ENCODE data around the gene TEKT5. TPM values are rescaled to one million over a fixed set of nuclear protein-coding genes. Genes with fewer than 3 reads are reported as not detected.

The TEKT5 gene
- total RNA-seq, 2 donors from 2014 or later, result 0.31 TPM; not detected in 1

- no peaks in the 10 kb centered on the region for H3K9me3 ChIP-seq (ENCODE audit: control insufficient read depth, low read length)
- H3K4me1 ChIP-seq (ENCODE audit: control insufficient read depth, insufficient read depth, low read length), result no peaks in the 10 kb centered on the region
- H3K27ac ChIP-seq (ENCODE audit: low read depth, low read length), result no peak overlapping the region
- H3K9ac ChIP-seq (ENCODE audit: extremely low read depth, low read length, poor library complexity, severe bottlenecking), result no peak overlapping the region
- 86 to 87% methylated on average over 1 to 9 of the region's 9 CpGs for WGBS, 2 experiments (ENCODE audit: insufficient coverage in 1 of 2, insufficient read length in 1 of 2)
- no peaks in the 10 kb centered on the region for H3K36me3 Mint-ChIP-seq (ENCODE audit: low read depth)
- no peak for DNase-seq
- H3K9me3 Mint-ChIP-seq, result no peaks in the 10 kb centered on the region
- H3K27me3 Mint-ChIP-seq (ENCODE audit: insufficient read depth), result peaks cover 9% of the 10 kb centered on the region
- H3K4me3 Mint-ChIP-seq, result no peak overlapping the region
- TF ChIP-seq CTCF (conservative IDR thresholded peaks at IDR 0.05), result no peak
- H3K27ac Mint-ChIP-seq, result no peak overlapping the region
- no peaks in the 10 kb centered on the region for H3K4me1 Mint-ChIP-seq
- no peaks in the 10 kb centered on the region for H3K36me3 ChIP-seq (ENCODE audit: control insufficient read depth, insufficient read depth, low read length)
- H3K27me3 ChIP-seq (ENCODE audit: control insufficient read depth, insufficient read depth, low read length, poor library complexity, severe bottlenecking), result no peaks in the 10 kb centered on the region
- no peak overlapping the region for H3K4me3 ChIP-seq (ENCODE audit: low read length)
Measured at GRCh38 chr16:10594312-10594950, 100.3 kb downstream of the TEKT5 start.

GRCh38 chr16:10592611-10593010 lies 102.1 kb downstream of the TEKT5 start:
- H3K4me3 Mint-ChIP-seq, result no peak overlapping the region
- H3K27me3 Mint-ChIP-seq (ENCODE audit: insufficient read depth), result peaks cover 9% of the 10 kb centered on the region
- no peak for DNase-seq
- H3K9me3 Mint-ChIP-seq, result no peaks in the 10 kb centered on the region
- no peak overlapping the region for H3K27ac ChIP-seq (ENCODE audit: low read depth, low read length)
- no peaks in the 10 kb centered on the region for H3K36me3 ChIP-seq (ENCODE audit: control insufficient read depth, insufficient read depth, low read length)
- no peaks in the 10 kb centered on the region for H3K9me3 ChIP-seq (ENCODE audit: control insufficient read depth, low read length)
- no peaks in the 10 kb centered on the region for H3K36me3 Mint-ChIP-seq (ENCODE audit: low read depth)
- no peak overlapping the region for H3K27ac Mint-ChIP-seq
- TF ChIP-seq CTCF (conservative IDR thresholded peaks at IDR 0.05), result no peak
- no peak overlapping the region for H3K9ac ChIP-seq (ENCODE audit: extremely low read depth, low read length, poor library complexity, severe bottlenecking)
- H3K4me1 Mint-ChIP-seq, result no peaks in the 10 kb centered on the region
- WGBS, 2 experiments (ENCODE audit: insufficient coverage in 1 of 2, insufficient read length in 1 of 2), result 100% methylated on average over 1 of the region's 1 CpG
- no peak overlapping the region for H3K4me3 ChIP-seq (ENCODE audit: low read length)
- H3K27me3 ChIP-seq (ENCODE audit: control insufficient read depth, insufficient read depth, low read length, poor library complexity, severe bottlenecking), result no peaks in the 10 kb centered on the region
- no peaks in the 10 kb centered on the region for H3K4me1 ChIP-seq (ENCODE audit: control insufficient read depth, insufficient read depth, low read length)

- Histone ChIP-seq H3K9ac (ENCODE audit: extremely low read depth, low read length, poor library complexity, severe bottlenecking) (no peak overlapping the region), H3K9me3 (ENCODE audit: control insufficient read depth, low read length) (no peaks in the 10 kb centered on the region), H3K27me3 (ENCODE audit: control insufficient read depth, insufficient read depth, low read length, poor library complexity, severe bottlenecking) (no peaks in the 10 kb centered on the region), H3K27ac (ENCODE audit: low read depth, low read length) (no peak overlapping the region), H3K36me3 (ENCODE audit: control insufficient read depth, insufficient read depth, low read length) (no peaks in the 10 kb centered on the region), H3K4me1 (ENCODE audit: control insufficient read depth, insufficient read depth, low read length) (no peaks in the 10 kb centered on the region), H3K4me3 (ENCODE audit: low read length) (no peak overlapping the region)
- H3K27ac Mint-ChIP-seq, result no peak overlapping the region
- H3K36me3 Mint-ChIP-seq (ENCODE audit: low read depth), result no peaks in the 10 kb centered on the region
- 63 to 95% methylated on average over 1 to 4 of the region's 4 CpGs for WGBS, 2 experiments (ENCODE audit: insufficient coverage in 1 of 2, insufficient read length in 1 of 2)
- H3K4me1 Mint-ChIP-seq, result no peaks in the 10 kb centered on the region
- H3K4me3 Mint-ChIP-seq, result no peak overlapping the region
- no peak for TF ChIP-seq CTCF (conservative IDR thresholded peaks at IDR 0.05)
- no peaks in the 10 kb centered on the region for H3K9me3 Mint-ChIP-seq
- DNase-seq, result no peak
- no peaks in the 10 kb centered on the region for H3K27me3 Mint-ChIP-seq (ENCODE audit: insufficient read depth)
Measured at GRCh38 chr16:10590342-10590741, 104.4 kb downstream of the TEKT5 start.

All from endodermal cell (in vitro differentiated cells).